Peyer's patch (tissue), 4 donors: ENCODE data around the gene ADTRP.

Source experiments
- POLR2A ChIP-seq, 2 donors: fragments of 450-650 bp; IDR thresholded peaks; one replicate each; pipeline ENCODE4 v1.5.1; 2017; ENCODE audit warnings: antibody characterized with exemption in 2 of 2, mild to moderate bottlenecking in 2 of 2, moderate library complexity in 2 of 2
- TF ChIP-seq, protein P1 (sequence below), 6 experiments: fragments of 450-650 bp in 4 of 6; fragments of 200-600 bp in 2 of 6; sonication (generic) in 1 of 6; IDR thresholded peaks; one replicate each; pipeline ENCODE4 v1.5.1; 2017 to 2019; ENCODE audit warnings: antibody characterized with exemption in 6 of 6, mild to moderate bottlenecking in 3 of 6, moderate library complexity in 1 of 6

DNA sequence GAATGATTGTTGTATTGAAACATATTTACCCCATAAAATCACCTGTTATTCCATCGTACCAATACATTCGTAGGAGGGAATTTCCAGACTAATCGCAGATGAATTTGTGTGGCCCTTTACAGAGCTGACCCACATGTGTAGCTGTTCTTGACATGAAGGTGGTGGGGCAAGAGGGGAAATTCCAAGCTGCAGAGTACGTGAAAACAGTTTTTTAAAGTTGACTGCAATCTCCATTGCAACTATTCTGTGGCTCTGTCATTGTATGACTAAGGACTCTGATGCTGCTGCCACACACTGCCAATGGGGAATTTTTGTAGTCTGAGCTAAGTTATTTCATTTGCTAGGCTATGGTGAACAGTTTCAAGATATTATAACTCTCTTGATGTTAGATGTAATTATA lies 46.4 kb upstream of the ADTRP start:
- TF ChIP-seq, protein P1, sequence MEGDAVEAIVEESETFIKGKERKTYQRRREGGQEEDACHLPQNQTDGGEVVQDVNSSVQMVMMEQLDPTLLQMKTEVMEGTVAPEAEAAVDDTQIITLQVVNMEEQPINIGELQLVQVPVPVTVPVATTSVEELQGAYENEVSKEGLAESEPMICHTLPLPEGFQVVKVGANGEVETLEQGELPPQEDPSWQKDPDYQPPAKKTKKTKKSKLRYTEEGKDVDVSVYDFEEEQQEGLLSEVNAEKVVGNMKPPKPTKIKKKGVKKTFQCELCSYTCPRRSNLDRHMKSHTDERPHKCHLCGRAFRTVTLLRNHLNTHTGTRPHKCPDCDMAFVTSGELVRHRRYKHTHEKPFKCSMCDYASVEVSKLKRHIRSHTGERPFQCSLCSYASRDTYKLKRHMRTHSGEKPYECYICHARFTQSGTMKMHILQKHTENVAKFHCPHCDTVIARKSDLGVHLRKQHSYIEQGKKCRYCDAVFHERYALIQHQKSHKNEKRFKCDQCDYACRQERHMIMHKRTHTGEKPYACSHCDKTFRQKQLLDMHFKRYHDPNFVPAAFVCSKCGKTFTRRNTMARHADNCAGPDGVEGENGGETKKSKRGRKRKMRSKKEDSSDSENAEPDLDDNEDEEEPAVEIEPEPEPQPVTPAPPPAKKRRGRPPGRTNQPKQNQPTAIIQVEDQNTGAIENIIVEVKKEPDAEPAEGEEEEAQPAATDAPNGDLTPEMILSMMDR (IDR thresholded peaks at IDR 0.05): no peak
- TF ChIP-seq POLR2A (IDR thresholded peaks at IDR 0.05): no peak
